ENCODE data around the gene ATG9B.

GRCh38 chr7:151013733-151014497 lies 10.4 kb downstream of the ATG9B start:
- TF ChIP-seq CTCF (conservative IDR thresholded peaks at IDR 0.05): no peak
- TF ChIP-seq EZH2 (IDR thresholded peaks at IDR 0.05; ENCODE audit: low read depth): no peak
